ENCODE measurements around the gene TTC32.

TTC32 gene

GRCh38 chr2:19875280-19875679, 26.5 kb downstream of the TTC32 start:
- H3K27ac ChIP-seq (ENCODE audit: low read depth, low read length, severe bottlenecking), result no peak overlapping the region
- no peaks in the 10 kb centered on the region for H3K9me3 ChIP-seq (ENCODE audit: control insufficient read depth, low read length)
- 83% methylated on average over 1 of the region's 1 CpG; no CpG with 5 or more reads in 1 of the 2 experiments for WGBS, 2 experiments (ENCODE audit: insufficient coverage in 2 of 2)
- H3K4me3 ChIP-seq (ENCODE audit: extremely low read depth, insufficient read depth, low read length, poor library complexity, severe bottlenecking), result no peak overlapping the region
- no peaks in the 10 kb centered on the region for H3K36me3 ChIP-seq (ENCODE audit: control insufficient read depth, insufficient read depth, low read length)
- H3K4me1 ChIP-seq (ENCODE audit: control insufficient read depth, insufficient read depth, low read length, poor library complexity, severe bottlenecking), result no peaks in the 10 kb centered on the region

GRCh38 chr2:19874726-19875125, 27.1 kb downstream of the TTC32 start:
- 92 to 95% methylated on average over 3 of the region's 3 CpGs for WGBS, 2 experiments (ENCODE audit: insufficient coverage in 2 of 2)
- H3K27ac ChIP-seq (ENCODE audit: low read depth, low read length, severe bottlenecking), result no peak overlapping the region
- no peaks in the 10 kb centered on the region for H3K9me3 ChIP-seq (ENCODE audit: control insufficient read depth, low read length)
- no peaks in the 10 kb centered on the region for H3K36me3 ChIP-seq (ENCODE audit: control insufficient read depth, insufficient read depth, low read length)
- H3K4me1 ChIP-seq (ENCODE audit: control insufficient read depth, insufficient read depth, low read length, poor library complexity, severe bottlenecking), result no peaks in the 10 kb centered on the region
- no peak overlapping the region for H3K4me3 ChIP-seq (ENCODE audit: extremely low read depth, insufficient read depth, low read length, poor library complexity, severe bottlenecking)

- Histone ChIP-seq H3K36me3 (ENCODE audit: control insufficient read depth, insufficient read depth, low read length) (no peaks in the 10 kb centered on the region), H3K4me1 (ENCODE audit: control insufficient read depth, insufficient read depth, low read length, poor library complexity, severe bottlenecking) (no peaks in the 10 kb centered on the region), H3K9me3 (ENCODE audit: control insufficient read depth, low read length) (no peaks in the 10 kb centered on the region), H3K4me3 (ENCODE audit: extremely low read depth, insufficient read depth, low read length, poor library complexity, severe bottlenecking) (no peak overlapping the region), H3K27ac (ENCODE audit: low read depth, low read length, severe bottlenecking) (no peak overlapping the region)
- WGBS, 2 experiments (ENCODE audit: insufficient coverage in 2 of 2), result 80% methylated on average over 3 of the region's 5 CpGs; no CpG with 5 or more reads in 1 of the 2 experiments
Measured at GRCh38 chr2:19873014-19873413, 28.8 kb downstream of the TTC32 start.

GRCh38 chr2:19872302-19872701, 29.5 kb downstream of the TTC32 start:
- Histone ChIP-seq H3K27ac (ENCODE audit: low read depth, low read length, severe bottlenecking) (no peak overlapping the region), H3K4me1 (ENCODE audit: control insufficient read depth, insufficient read depth, low read length, poor library complexity, severe bottlenecking) (no peaks in the 10 kb centered on the region), H3K9me3 (ENCODE audit: control insufficient read depth, low read length) (no peaks in the 10 kb centered on the region), H3K36me3 (ENCODE audit: control insufficient read depth, insufficient read depth, low read length) (no peaks in the 10 kb centered on the region), H3K4me3 (ENCODE audit: extremely low read depth, insufficient read depth, low read length, poor library complexity, severe bottlenecking) (no peak overlapping the region)
- WGBS, 2 experiments (ENCODE audit: insufficient coverage in 2 of 2), result 50 to 74% methylated on average over 1 to 2 of the region's 3 CpGs

- no peak overlapping the region for H3K27ac ChIP-seq (ENCODE audit: low read depth, low read length, severe bottlenecking)
- H3K4me3 ChIP-seq (ENCODE audit: extremely low read depth, insufficient read depth, low read length, poor library complexity, severe bottlenecking), result no peak overlapping the region
- H3K4me1 ChIP-seq (ENCODE audit: control insufficient read depth, insufficient read depth, low read length, poor library complexity, severe bottlenecking), result no peaks in the 10 kb centered on the region
- WGBS, 2 experiments (ENCODE audit: insufficient coverage in 2 of 2), result 82 to 83% methylated on average over 1 to 2 of the region's 2 CpGs
- H3K9me3 ChIP-seq (ENCODE audit: control insufficient read depth, low read length), result no peaks in the 10 kb centered on the region
- H3K36me3 ChIP-seq (ENCODE audit: control insufficient read depth, insufficient read depth, low read length), result no peaks in the 10 kb centered on the region
Measured at GRCh38 chr2:19871836-19872235, 29.9 kb downstream of the TTC32 start.

GRCh38 chr2:19870792-19871191, 31.0 kb downstream of the TTC32 start:
- H3K4me1 ChIP-seq (ENCODE audit: control insufficient read depth, insufficient read depth, low read length, poor library complexity, severe bottlenecking), result no peaks in the 10 kb centered on the region
- no peak overlapping the region for H3K27ac ChIP-seq (ENCODE audit: low read depth, low read length, severe bottlenecking)
- no peaks in the 10 kb centered on the region for H3K9me3 ChIP-seq (ENCODE audit: control insufficient read depth, low read length)
- no peak overlapping the region for H3K4me3 ChIP-seq (ENCODE audit: extremely low read depth, insufficient read depth, low read length, poor library complexity, severe bottlenecking)
- no peaks in the 10 kb centered on the region for H3K36me3 ChIP-seq (ENCODE audit: control insufficient read depth, insufficient read depth, low read length)
- 78 to 79% methylated on average over 4 of the region's 4 CpGs for WGBS, 2 experiments (ENCODE audit: insufficient coverage in 2 of 2)

- H3K27ac ChIP-seq (ENCODE audit: low read depth, low read length, severe bottlenecking), result no peak overlapping the region
- peak overlapping the region; percentile 30 for H3K4me3 ChIP-seq (ENCODE audit: extremely low read depth, insufficient read depth, low read length, poor library complexity, severe bottlenecking)
- no peaks in the 10 kb centered on the region for H3K36me3 ChIP-seq (ENCODE audit: control insufficient read depth, insufficient read depth, low read length)
- H3K4me1 ChIP-seq (ENCODE audit: control insufficient read depth, insufficient read depth, low read length, poor library complexity, severe bottlenecking), result no peaks in the 10 kb centered on the region
- 28 to 30% methylated on average over 45 of the region's 52 CpGs for WGBS, 2 experiments (ENCODE audit: insufficient coverage in 2 of 2)
- no peaks in the 10 kb centered on the region for H3K9me3 ChIP-seq (ENCODE audit: control insufficient read depth, low read length)
Measured at GRCh38 chr2:19868701-19869580, 32.8 kb downstream of the TTC32 start.

GRCh38 chr2:19868224-19868623, 33.6 kb downstream of the TTC32 start:
- H3K4me3 ChIP-seq (ENCODE audit: extremely low read depth, insufficient read depth, low read length, poor library complexity, severe bottlenecking), result peak overlapping the region; percentile 30
- 91 to 93% methylated on average over 6 of the region's 7 CpGs for WGBS, 2 experiments (ENCODE audit: insufficient coverage in 2 of 2)
- H3K4me1 ChIP-seq (ENCODE audit: control insufficient read depth, insufficient read depth, low read length, poor library complexity, severe bottlenecking), result no peaks in the 10 kb centered on the region
- H3K36me3 ChIP-seq (ENCODE audit: control insufficient read depth, insufficient read depth, low read length), result no peaks in the 10 kb centered on the region
- no peaks in the 10 kb centered on the region for H3K9me3 ChIP-seq (ENCODE audit: control insufficient read depth, low read length)
- H3K27ac ChIP-seq (ENCODE audit: low read depth, low read length, severe bottlenecking), result no peak overlapping the region

- no peaks in the 10 kb centered on the region for H3K36me3 ChIP-seq (ENCODE audit: control insufficient read depth, insufficient read depth, low read length)
- H3K4me3 ChIP-seq (ENCODE audit: extremely low read depth, insufficient read depth, low read length, poor library complexity, severe bottlenecking), result no peak overlapping the region
- no peaks in the 10 kb centered on the region for H3K4me1 ChIP-seq (ENCODE audit: control insufficient read depth, insufficient read depth, low read length, poor library complexity, severe bottlenecking)
- no peak overlapping the region for H3K27ac ChIP-seq (ENCODE audit: low read depth, low read length, severe bottlenecking)
- WGBS, 2 experiments (ENCODE audit: insufficient coverage in 2 of 2), result 86 to 100% methylated on average over 1 of the region's 2 CpGs
- no peaks in the 10 kb centered on the region for H3K9me3 ChIP-seq (ENCODE audit: control insufficient read depth, low read length)
Measured at GRCh38 chr2:19866771-19867170, 35.0 kb downstream of the TTC32 start.

GRCh38 chr2:19865151-19865550, 36.6 kb downstream of the TTC32 start:
- no peaks in the 10 kb centered on the region for H3K36me3 ChIP-seq (ENCODE audit: control insufficient read depth, insufficient read depth, low read length)
- WGBS, 2 experiments (ENCODE audit: insufficient coverage in 2 of 2), result 80% methylated on average over 1 of the region's 2 CpGs; no CpG with 5 or more reads in 1 of the 2 experiments
- H3K27ac ChIP-seq (ENCODE audit: low read depth, low read length, severe bottlenecking), result no peak overlapping the region
- H3K4me3 ChIP-seq (ENCODE audit: extremely low read depth, insufficient read depth, low read length, poor library complexity, severe bottlenecking), result no peak overlapping the region
- H3K4me1 ChIP-seq (ENCODE audit: control insufficient read depth, insufficient read depth, low read length, poor library complexity, severe bottlenecking), result no peaks in the 10 kb centered on the region
- no peaks in the 10 kb centered on the region for H3K9me3 ChIP-seq (ENCODE audit: control insufficient read depth, low read length)

- Histone ChIP-seq H3K36me3 (ENCODE audit: control insufficient read depth, insufficient read depth, low read length) (no peaks in the 10 kb centered on the region), H3K4me3 (ENCODE audit: extremely low read depth, insufficient read depth, low read length, poor library complexity, severe bottlenecking) (no peak overlapping the region), H3K27ac (ENCODE audit: low read depth, low read length, severe bottlenecking) (no peak overlapping the region), H3K4me1 (ENCODE audit: control insufficient read depth, insufficient read depth, low read length, poor library complexity, severe bottlenecking) (no peaks in the 10 kb centered on the region), H3K9me3 (ENCODE audit: control insufficient read depth, low read length) (no peaks in the 10 kb centered on the region)
- WGBS, 2 experiments (ENCODE audit: insufficient coverage in 2 of 2), result 79 to 87% methylated on average over 11 of the region's 11 CpGs
Measured at GRCh38 chr2:19864381-19864780, 37.4 kb downstream of the TTC32 start.
